Activated T-helper 9 cell treated with anti-CD3 and anti-CD28 coated beads, Interleukin-2, amount 50 U/mL, for 16 hours (primary cell): Measurements from ENCODE around the gene PRKAG1.
A peak's percentile ranks its signal among the peaks of the same experiment; 100 is the strongest.

Source experiments
- DNase-seq: peaks from one replicate; pipeline ENCODE4 v3.0.0-alpha.2; 2020; ENCODE audit warnings: low read depth

PRKAG1 gene

GRCh38 chr12:48981757-48982157 is 36.8 kb downstream of the PRKAG1 start:
- DNase-seq, result no peak

- no peak for DNase-seq
Measured at GRCh38 chr12:48980953-48981756, 37.4 kb downstream of the PRKAG1 start.

GRCh38 chr12:48980389-48980952 is 38.1 kb downstream of the PRKAG1 start:
- no peak for DNase-seq

- no peak for DNase-seq
Measured at GRCh38 chr12:48979602-48980388, 38.8 kb downstream of the PRKAG1 start.

GRCh38 chr12:48978741-48979601 is 39.6 kb downstream of the PRKAG1 start:
- no peak for DNase-seq

GRCh38 chr12:48978291-48978740 is 40.3 kb downstream of the PRKAG1 start, which contains the start of gene WNT1:
WNT1 (plus strand) TSS chr12:48978322; CDS start chr12:48978651, 329 bp downstream.
- no peak for DNase-seq

- peak; percentile 81 for DNase-seq
Measured at GRCh38 chr12:48977290-48978281, 41.0 kb downstream of the PRKAG1 start.

- DNase-seq, result no peak
Measured at GRCh38 chr12:48973941-48974673, 44.5 kb downstream of the PRKAG1 start.

GRCh38 chr12:48973531-48973930 is 45.0 kb downstream of the PRKAG1 start:
- no peak for DNase-seq

- no peak for DNase-seq
Measured at GRCh38 chr12:48972952-48973483, 45.6 kb downstream of the PRKAG1 start.

GRCh38 chr12:48972213-48972951 is 46.2 kb downstream of the PRKAG1 start:
- DNase-seq, result no peak

GRCh38 chr12:48970702-48971334 is 47.8 kb downstream of the PRKAG1 start:
- no peak for DNase-seq

GRCh38 chr12:48969833-48970701 is 48.5 kb downstream of the PRKAG1 start:
- DNase-seq, result no peak

GRCh38 chr12:48969160-48969771 is 49.3 kb downstream of the PRKAG1 start:
- DNase-seq, result no peak

- no peak for DNase-seq
Measured at GRCh38 chr12:48968467-48968866, 50.1 kb downstream of the PRKAG1 start.

GRCh38 chr12:48967991-48968390 is 50.6 kb downstream of the PRKAG1 start:
- DNase-seq, result no peak
